Stomach (tissue), 19 donors: ENCODE data around the gene GAS6. TPM values are rescaled to one million over a fixed set of nuclear protein-coding genes. Genes with fewer than 3 reads are reported as not detected.
"Not testable (repeated sequence)": the region's sequence is repeated elsewhere in the genome, so short reads cannot be mapped to it uniquely, and the experiment has no call there.

Source experiments
- DNase-seq, 2 donors: peaks; one replicate each; pipeline versions ENCODE4 v3.0.0 to v3.0.0-alpha.2; 2013 to 2019
- H3K27ac ChIP-seq, 5 donors: fragments of 200-600 bp in 4 of 5; sonication (generic) in 4 of 5; one replicate each; pipeline ENCODE4 v1.5.1; 2013 to 2019; ENCODE audit warnings: mild to moderate bottlenecking in 1 of 5, moderate library complexity in 1 of 5
- H3K27me3 ChIP-seq, 3 donors: fragments of 200-600 bp; sonication (generic); one replicate each; pipeline ENCODE4 v1.5.1; 2017 to 2019; ENCODE audit warnings: mixed run types in 1 of 3
- H3K36me3 ChIP-seq, 4 donors: fragments of 200-600 bp; sonication (generic); 1 replicate in 3 of 4; 2 replicates in 1 of 4; pipeline ENCODE4 v1.5.1; 2016 to 2019
- H3K4me1 ChIP-seq, 4 donors: fragments of 200-600 bp; sonication (generic); one replicate each; pipeline ENCODE4 v1.5.1; 2016 to 2019
- H3K4me3 ChIP-seq, 4 donors: fragments of 200-600 bp; sonication (generic) in 3 of 4; one replicate each; pipeline ENCODE4 v1.5.1; 2016 to 2019; ENCODE audit warnings: mild to moderate bottlenecking in 1 of 4
- H3K9me3 ChIP-seq, 4 donors: fragments of 200-600 bp; sonication (generic); one replicate each; pipeline ENCODE4 v1.5.1; 2016 to 2019
- CTCF ChIP-seq, 7 experiments: fragments of 450-650 bp in 4 of 7; fragments of 200-600 bp in 3 of 7; sonication (generic) in 3 of 7; IDR thresholded peaks; one replicate each; pipeline ENCODE4 v1.5.1; 2016 to 2019; ENCODE audit warnings: antibody characterized with exemption in 7 of 7, control low read depth in 2 of 7, mild to moderate bottlenecking in 1 of 7
- EP300 ChIP-seq: sonication (generic); formaldehyde crosslinking; IDR thresholded peaks from one replicate; pipeline ENCODE4 v1.6.1; 2017; ENCODE audit warnings: antibody characterized with exemption
- POLR2A ChIP-seq, 4 donors: fragments of 450-650 bp; IDR thresholded peaks; one replicate each; pipeline ENCODE4 v1.6.1; 2016; ENCODE audit warnings: antibody characterized with exemption in 4 of 4, control low read depth in 2 of 4, mild to moderate bottlenecking in 1 of 4, moderate library complexity in 1 of 4
- POLR2AphosphoS5 ChIP-seq, 3 donors: sonication (generic); formaldehyde crosslinking; IDR thresholded peaks; one replicate each; pipeline ENCODE4 v1.6.1; 2016; ENCODE audit warnings: antibody characterized with exemption in 3 of 3
- WGBS, 5 donors: extraction: QIAGEN DNeasy Blood & Tissue Kit in 3 of 5; methylation state at CpG; one replicate each; pipeline versions ENCODE4 v1.1.5 to v1.1.7; 2013 to 2018; 5-methylcytosine and 5-hydroxymethylcytosine counted together
- intact Hi-C: fragments of 100-400 bp; cut with DNase I; formaldehyde crosslinking; loops from one replicate; pipeline ENCODE4 v1.15.1; 2023; ENCODE audit warnings: low total_unique reads
- long read RNA-seq, 10 donors: transcript quantifications; one replicate each; lab custom pipeline, GENCODE V29; 2026
- polyA plus RNA-seq, 3 donors: library from polyadenylated mRNA; stranded (reverse); fragments of 200-250 nt; gene quantifications; one replicate each; pipeline ENCODE4 v1.2.3, GENCODE V29; 2013
- total RNA-seq, 5 donors: library from RNA; depleted of rRNA; stranded (reverse); fragments of >200 nt; gene quantifications; one replicate each; pipeline versions ENCODE4 v1.1.0 to v1.2.3, GENCODE V29; 2014 to 2016
- donor health status: healthy with polysubstance abuse.
- donor health status: Bipolar disorder and iron deficiency.
- donor health status: healthy.

GAS6 gene
- total RNA-seq (100 to 1,000 TPM in 2 of 5 donors, 10 to 100 TPM in 3; 31.4 to 409 (median 93.4) TPM), polyA plus RNA-seq (100 to 1,000 TPM in 1 of 3 donors, 10 to 100 TPM in 2; 34.7 to 109 (median 62.0) TPM)
- long read RNA-seq, donor 1, transcript GAS6-204 (1 exons, 2,646 nt), result major isoform, 5 of 11 reads
- long read RNA-seq, donor 1, partial matches to known transcripts, result 0 of 11 reads
- long read RNA-seq, donor 1, other reads (novel, unspliced or antisense), result 0 of 11 reads
- long read RNA-seq, donor 2, transcript GAS6-204 (1 exons, 2,646 nt), result minor isoform, 5 of 15 reads
- long read RNA-seq, donor 2, transcript GAS6-201 (15 exons, 2,490 nt), result major isoform, 9 of 15 reads
- long read RNA-seq, donor 2, partial matches to known transcripts, result 0 of 15 reads
- long read RNA-seq, donor 2, other reads (novel, unspliced or antisense), result 0 of 15 reads
- long read RNA-seq, donor 3, transcript GAS6-204 (1 exons, 2,646 nt), result major isoform, 10 of 16 reads
- long read RNA-seq, donor 3, transcript GAS6-201 (15 exons, 2,490 nt), result minor isoform, 6 of 16 reads
- long read RNA-seq, donor 3, partial matches to known transcripts, result 0 of 16 reads
- long read RNA-seq, donor 3, other reads (novel, unspliced or antisense), result 0 of 16 reads
- long read RNA-seq, donor 4, partial matches to known transcripts, result 0 of 2 reads
- long read RNA-seq, donor 4, other reads (novel, unspliced or antisense), result 0 of 2 reads
- long read RNA-seq, donor 5, transcript GAS6-201 (15 exons, 2,490 nt), result major isoform, 10 of 19 reads
- long read RNA-seq, donor 5, transcript GAS6-204 (1 exons, 2,646 nt), result minor isoform, 9 of 19 reads
- long read RNA-seq, donor 5, partial matches to known transcripts, result 0 of 19 reads
- long read RNA-seq, donor 5, other reads (novel, unspliced or antisense), result 0 of 19 reads
- long read RNA-seq, donor 6, transcript GAS6-204 (1 exons, 2,646 nt), result major isoform, 19 of 45 reads
- long read RNA-seq, donor 6, transcript GAS6-201 (15 exons, 2,490 nt), result minor isoform, 17 of 45 reads
- long read RNA-seq, donor 6, partial matches to known transcripts, result 5 of 45 reads
- long read RNA-seq, donor 6, other reads (novel, unspliced or antisense), result 0 of 45 reads
- long read RNA-seq, donor 7, transcript GAS6-201 (15 exons, 2,490 nt), result minor isoform, 11 of 36 reads
- long read RNA-seq, donor 7, transcript GAS6-204 (1 exons, 2,646 nt), result major isoform, 16 of 36 reads
- long read RNA-seq, donor 7, partial matches to known transcripts, result 9 of 36 reads
- long read RNA-seq, donor 7, other reads (novel, unspliced or antisense), result 0 of 36 reads
- long read RNA-seq, donor 8, transcript GAS6-204 (1 exons, 2,646 nt), result major isoform, 13 of 26 reads
- long read RNA-seq, donor 8, transcript GAS6-201 (15 exons, 2,490 nt), result minor isoform, 8 of 26 reads
- long read RNA-seq, donor 8, partial matches to known transcripts, result 5 of 26 reads
- long read RNA-seq, donor 8, other reads (novel, unspliced or antisense), result 0 of 26 reads
- long read RNA-seq, donor 9, transcript GAS6-204 (1 exons, 2,646 nt), result major isoform, 9 of 12 reads
- long read RNA-seq, donor 9, partial matches to known transcripts, result 0 of 12 reads
- long read RNA-seq, donor 9, other reads (novel, unspliced or antisense), result 0 of 12 reads
- long read RNA-seq, donor 10, transcript GAS6-201 (15 exons, 2,490 nt), result major isoform, 7 of 10 reads
- long read RNA-seq, donor 10, partial matches to known transcripts, result 0 of 10 reads
- long read RNA-seq, donor 10, other reads (novel, unspliced or antisense), result 0 of 10 reads

DNA sequence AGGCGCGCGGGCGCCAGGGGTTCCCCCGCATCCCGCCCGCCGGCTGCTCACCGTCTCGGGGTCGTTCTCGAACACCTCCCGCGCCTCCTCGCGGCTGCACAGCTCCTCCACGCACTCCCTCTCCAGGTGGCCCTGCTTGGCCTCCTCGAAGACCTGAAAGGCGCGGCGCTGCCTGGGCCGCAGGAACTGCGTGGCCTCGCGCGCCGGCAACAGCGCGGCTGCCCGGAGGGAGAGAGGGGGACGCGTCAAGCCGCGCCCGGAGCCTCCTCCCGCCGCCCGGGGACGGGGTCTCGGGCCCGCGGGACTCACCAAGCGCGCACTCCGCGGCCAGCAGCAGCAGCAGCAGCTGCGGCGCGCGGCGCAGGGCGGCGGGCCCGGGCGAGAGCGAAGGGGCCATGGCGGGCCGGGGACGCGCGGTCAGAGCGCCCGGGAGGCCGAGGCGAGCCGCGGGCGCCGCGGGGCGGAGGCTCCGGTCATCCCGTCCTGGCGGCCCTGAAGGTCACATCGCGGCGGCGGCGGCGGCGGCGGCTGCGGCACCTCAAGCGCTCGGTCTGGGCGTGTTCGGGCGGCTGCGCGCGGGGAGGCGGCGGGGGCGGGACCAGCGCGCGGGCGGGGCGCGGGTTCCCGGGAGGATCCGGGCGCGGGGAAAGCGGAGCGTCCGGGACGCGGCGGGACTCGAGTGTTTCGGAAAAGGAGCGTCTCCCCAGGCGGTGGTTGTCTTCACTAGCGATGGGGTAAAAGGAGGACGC lies at the start of gene GAS6:
TSS of gene GAS6 (minus strand) at position 553 of the 749 bp plus-strand sequence. CDS start at position 397, 156 bp downstream.
- no peak for TF ChIP-seq CTCF (IDR thresholded peaks at IDR 0.05)
- no peak for TF ChIP-seq EP300
- TF ChIP-seq POLR2AphosphoS5 (IDR thresholded peaks at IDR 0.05), result no peak
- no peak for TF ChIP-seq POLR2A (IDR thresholded peaks at IDR 0.05)
- Histone ChIP-seq H3K36me3 (no peaks in the 10 kb centered on the region), H3K9me3 (no peaks in the 10 kb centered on the region), H3K27ac (peak within 1 kb of the TSS; percentile 88 to 94 (median 92)), H3K27me3 (peaks cover 0 to 24% (median 0%) of the 10 kb centered on the region in 3 donors), H3K4me3 (peak within 1 kb of the TSS; percentile 73 to 89 (median 79)), H3K4me1 (peaks cover 42 to 58% (median 50%) of the 10 kb centered on the region in 4 donors)
- intact Hi-C loops, result no loop called here
- peak; percentile 72 to 79 for DNase-seq
- WGBS, 5 donors, result 1% methylated on average over 13 to 116 of the region's 116 CpGs

GRCh38 chr13:113913408-113913807 lies 49.5 kb upstream of the GAS6 start:
- H3K4me3 ChIP-seq, H3K4me1 ChIP-seq, H3K36me3 ChIP-seq, H3K27ac ChIP-seq, intact Hi-C loops, H3K9me3 ChIP-seq: not testable (repeated sequence)
- 73 to 87% (median 73%) methylated on average over 7 to 8 of the region's 8 CpGs for WGBS, 5 donors
- H3K27me3 ChIP-seq, result peaks cover 0 to 42% (median 6%) of the 10 kb centered on the region in 3 donors
- peak in 1 of 2 donors; percentile 7 for DNase-seq

DNA sequence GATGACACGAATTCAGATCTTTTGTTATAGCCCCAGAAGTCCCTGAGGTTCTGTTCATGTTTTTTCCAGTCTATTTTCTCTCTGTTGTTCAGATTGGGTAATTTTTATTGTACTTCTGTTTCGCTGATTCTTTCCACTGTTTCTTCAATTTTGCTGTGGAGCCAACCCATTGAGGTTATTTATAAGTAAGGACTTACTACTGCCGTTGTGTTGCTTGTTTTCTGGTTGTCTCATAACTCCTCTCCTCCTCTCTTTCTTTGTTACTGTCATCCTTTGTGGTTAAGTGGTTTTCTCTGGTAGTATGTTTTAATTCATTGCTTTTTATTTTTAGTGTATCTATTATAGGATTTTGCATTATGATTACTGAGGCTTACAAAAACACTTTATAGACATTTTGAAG lies 48.7 kb upstream of the GAS6 start:
- Histone ChIP-seq H3K4me1 (peaks cover 6 to 17% (median 8%) of the 10 kb centered on the region in 4 donors), H3K36me3 (no peaks in the 10 kb centered on the region), H3K27me3 (peaks cover 0 to 41% (median 6%) of the 10 kb centered on the region in 3 donors), H3K27ac (no peak overlapping the region), H3K9me3 (no peaks in the 10 kb centered on the region), H3K4me3 (no peak overlapping the region)
- DNase-seq, result no peak
- no peak for TF ChIP-seq POLR2A (IDR thresholded peaks at IDR 0.05)
- no peak for TF ChIP-seq CTCF (IDR thresholded peaks at IDR 0.05)
- TF ChIP-seq POLR2AphosphoS5 (IDR thresholded peaks at IDR 0.05), result no peak
- TF ChIP-seq EP300, result no peak
- intact Hi-C loops, result no loop called here
- 71 to 77% (median 73%) methylated on average over 3 of the region's 3 CpGs for WGBS, 5 donors
